H1 (cell line): ENCODE results near the gene FLNC. TPM values are rescaled to one million over a fixed set of nuclear protein-coding genes. Genes with fewer than 3 reads are reported as not detected.

ENCODE experiments used
- CTCF ChIA-PET: fragments of 300-600 bp; sonication (Branson Sonifier 250); formaldehyde crosslinking; loops from one replicate; lab custom pipeline; 2021; ENCODE audit not compliant: partially characterized antibody; lab: Charles Lee
- POLR2A ChIA-PET: fragments of 300-600 bp; sonication (Branson Sonifier 250); formaldehyde crosslinking; loops from one replicate; lab custom pipeline; 2021; ENCODE audit warnings: inconsistent platforms; ENCODE audit not compliant: partially characterized antibody; lab: Charles Lee
- DNase-seq, 2 experiments: peaks; one replicate each; pipeline versions ENCODE4 v3.0.0 to v3.0.0-alpha.2; 2010 to 2022; ENCODE audit warnings: low spot score in 2 of 2, low read depth in 1 of 2, mixed read lengths in 1 of 2
- FAIRE-seq: peaks from 2 replicates; lab custom pipeline; 2011; peaks lifted over from hg19 to GRCh38; lab: Jason Lieb, UNC
- H2AFZ ChIP-seq: 2 replicates; pipeline ENCODE4 v1.8.1; 2012; ENCODE audit warnings: low read length, inconsistent platforms
- H2AK5ac ChIP-seq: 2 replicates; pipeline ENCODE4 v1.6.1; 2013; ENCODE audit warnings: low read depth, low read length
- H2BK120ac ChIP-seq: replicated peaks from 2 replicates; pipeline ENCODE3; 2013; ENCODE audit warnings: low read depth, low read length, inconsistent platforms
- H2BK12ac ChIP-seq: 2 replicates; pipeline ENCODE4 v1.6.1; 2013; ENCODE audit warnings: low read depth, low read length
- H2BK15ac ChIP-seq: 2 replicates; pipeline ENCODE4 v1.6.1; 2013; ENCODE audit warnings: low read length
- H2BK20ac ChIP-seq: 2 replicates; pipeline ENCODE4 v1.6.1; 2013; ENCODE audit warnings: low read length
- H2BK5ac ChIP-seq: 2 replicates; pipeline ENCODE4 v1.6.1; 2013; ENCODE audit warnings: low read depth, low read length
- H3K14ac ChIP-seq: 2 replicates; pipeline ENCODE4 v1.6.1; 2013; ENCODE audit warnings: inconsistent platforms; ENCODE audit not compliant: insufficient read length
- H3K18ac ChIP-seq: 2 replicates; pipeline ENCODE4 v1.6.1; 2013; ENCODE audit warnings: low read length; ENCODE audit errors: extremely low read depth
- H3K23ac ChIP-seq: 2 replicates; pipeline ENCODE4 v1.6.1; 2013; ENCODE audit warnings: inconsistent platforms; ENCODE audit not compliant: insufficient read length
- H3K23me2 ChIP-seq: 2 replicates; pipeline ENCODE4 v1.6.1; 2013; ENCODE audit warnings: low read depth, low read length
- H3K27ac ChIP-seq: 2 replicates; pipeline ENCODE4 v1.6.1; 2011; ENCODE audit warnings: low read depth, low read length, inconsistent platforms
- H3K27me3 ChIP-seq, 4 experiments: replicated peaks in 1 of 4; 1 replicate in 1 of 4; 2 replicates in 3 of 4; pipeline versions ENCODE4 v1.6.1 to v1.8.1; 2011 to 2013; ENCODE audit warnings: low read length in 3 of 4, mild to moderate bottlenecking in 3 of 4, inconsistent platforms in 2 of 4, mixed read lengths in 2 of 4, moderate library complexity in 1 of 4; ENCODE audit not compliant: control insufficient read depth in 3 of 4, insufficient read depth in 3 of 4; ENCODE audit errors: extremely low read depth in 1 of 4
- H3K36me3 ChIP-seq, 4 experiments: 2 replicates each; pipeline versions ENCODE4 v1.6.1 to v1.8.1; 2011 to 2013; ENCODE audit warnings: mild to moderate bottlenecking in 4 of 4, low read length in 3 of 4, moderate library complexity in 2 of 4, control low read depth in 1 of 4, inconsistent platforms in 1 of 4; ENCODE audit not compliant: insufficient read depth in 4 of 4, control insufficient read depth in 2 of 4
- H3K4ac ChIP-seq: replicated peaks from 2 replicates; pipeline ENCODE3; 2013; ENCODE audit warnings: low read length, low read depth, mixed read lengths, inconsistent platforms; ENCODE audit not compliant: insufficient read length
- H3K4me1 ChIP-seq, 4 experiments: replicated peaks in 1 of 4; 1 replicate in 1 of 4; 2 replicates in 3 of 4; pipeline versions ENCODE4 v1.6.1 to v1.8.1; 2011 to 2013; ENCODE audit warnings: low read length in 3 of 4, inconsistent platforms in 2 of 4, mixed read lengths in 1 of 4; ENCODE audit not compliant: insufficient read depth in 4 of 4, control insufficient read depth in 3 of 4
- H3K4me2 ChIP-seq, 2 experiments: 2 replicates each; pipeline versions ENCODE4 v1.6.1 to v1.8.1; 2011 to 2013; ENCODE audit warnings: low read depth in 2 of 2, low read length in 2 of 2, control low read depth in 1 of 2, inconsistent platforms in 1 of 2, mild to moderate bottlenecking in 1 of 2; ENCODE audit not compliant: insufficient read depth in 1 of 2
- H3K4me3 ChIP-seq, 4 experiments: fragments of 200-600, 300-600 bp in 1 of 4; sonication (generic), shearing (Covaris generic), sonication (Bioruptor Twin) in 1 of 4; 2 replicates each; pipeline versions ENCODE4 v1.5.1 to v1.8.1; 2011 to 2016; ENCODE audit warnings: low read length in 4 of 4, low read depth in 3 of 4, control low read depth in 2 of 4, inconsistent platforms in 2 of 4, mild to moderate bottlenecking in 2 of 4, mixed read lengths in 1 of 4, moderate library complexity in 1 of 4; ENCODE audit not compliant: insufficient read depth in 2 of 4; ENCODE audit errors: extremely low read depth in 1 of 4
- H3K56ac ChIP-seq: replicated peaks from 2 replicates; pipeline ENCODE3; 2013; ENCODE audit warnings: low read depth, mild to moderate bottlenecking, mixed read lengths, low read length, inconsistent platforms; ENCODE audit not compliant: insufficient read length
- H3K79me1 ChIP-seq: 2 replicates; pipeline ENCODE4 v1.6.1; 2013; ENCODE audit warnings: low read depth, low read length, control low read depth
- H3K79me2 ChIP-seq, 2 experiments: 2 replicates each; pipeline versions ENCODE4 v1.6.1 to v1.8.1; 2012 to 2013; ENCODE audit warnings: low read length in 2 of 2, mild to moderate bottlenecking in 2 of 2, inconsistent platforms in 1 of 2; ENCODE audit not compliant: insufficient read depth in 2 of 2, control insufficient read depth in 1 of 2
- H3K9ac ChIP-seq, 4 experiments: replicated peaks in 1 of 4; 1 replicate in 1 of 4; 2 replicates in 3 of 4; pipeline versions ENCODE4 v1.6.1 to v1.8.1; 2011 to 2013; ENCODE audit warnings: low read depth in 3 of 4, low read length in 3 of 4, control low read depth in 2 of 4, mild to moderate bottlenecking in 2 of 4, moderate library complexity in 2 of 4, inconsistent platforms in 1 of 4; ENCODE audit errors: extremely low read depth in 1 of 4
- H3K9me3 ChIP-seq, 2 experiments: 2 replicates each; pipeline versions ENCODE4 v1.6.1 to v1.8.1; 2012 to 2013; ENCODE audit warnings: mild to moderate bottlenecking in 2 of 2, moderate library complexity in 2 of 2, control low read depth in 1 of 2, inconsistent platforms in 1 of 2, low read depth in 1 of 2, low read length in 1 of 2, mixed read lengths in 1 of 2; ENCODE audit not compliant: insufficient read depth in 2 of 2
- H4K20me1 ChIP-seq, 2 experiments: replicated peaks in 1 of 2; 2 replicates each; pipeline versions ENCODE3 to v1.8.1; 2011 to 2013; ENCODE audit warnings: inconsistent platforms in 2 of 2, low read length in 2 of 2, mild to moderate bottlenecking in 1 of 2; ENCODE audit not compliant: insufficient read depth in 2 of 2, control insufficient read depth in 1 of 2
- H4K5ac ChIP-seq: 2 replicates; pipeline ENCODE4 v1.6.1; 2013; ENCODE audit warnings: low read length, low read depth, mixed read lengths, inconsistent platforms; ENCODE audit not compliant: insufficient read length
- H4K8ac ChIP-seq: 2 replicates; pipeline ENCODE4 v1.8.0; 2013; ENCODE audit warnings: mild to moderate bottlenecking, moderate library complexity, low read length, inconsistent platforms; ENCODE audit not compliant: insufficient read depth; ENCODE audit errors: extremely low read depth
- H4K91ac ChIP-seq: replicated peaks from 2 replicates; pipeline ENCODE3; 2013; ENCODE audit warnings: low read length, mixed read lengths, inconsistent platforms; ENCODE audit not compliant: insufficient read length
- BRCA1 ChIP-seq: IDR thresholded peaks from 2 replicates; pipeline ENCODE4 v1.6.1; 2012; ENCODE audit warnings: low read depth, low read length, improper control_type of control experiment
- CBX5 ChIP-seq: fragments of 300-800, 300-1000 bp; sonication (generic); IDR thresholded peaks from 2 replicates; pipeline ENCODE4 v1.7.1; 2016; ENCODE audit warnings: antibody characterized with exemption, low read length, low read depth
- CBX8 ChIP-seq: fragments of 300-800, 300-1000 bp; sonication (generic); IDR thresholded peaks from 2 replicates; pipeline ENCODE4 v1.7.1; 2016; ENCODE audit warnings: low read depth, low read length, borderline replicate concordance
- CEBPB ChIP-seq: IDR thresholded peaks from 2 replicates; pipeline ENCODE4 v1.6.1; 2012; ENCODE audit warnings: low read depth, low read length
- CHD2 ChIP-seq: IDR thresholded peaks from 2 replicates; pipeline ENCODE4 v1.6.1; 2012; ENCODE audit warnings: low read length, improper control_type of control experiment
- CTCF ChIP-seq, 3 experiments: IDR thresholded peaks; 1 replicate in 2 of 3; 2 replicates in 1 of 3; pipeline versions ENCODE4 v1.5.1 to v1.6.1; 2011; ENCODE audit warnings: low read length in 3 of 3, mild to moderate bottlenecking in 3 of 3, inconsistent platforms in 2 of 3, low read depth in 1 of 3, moderate library complexity in 1 of 3; ENCODE audit not compliant: insufficient read depth in 1 of 3; ENCODE audit errors: control extremely low read depth in 1 of 3
- JUND ChIP-seq: IDR thresholded peaks from 2 replicates; pipeline ENCODE4 v1.6.1; 2011; ENCODE audit warnings: mild to moderate bottlenecking, improper control_type of control experiment, low read length
- KDM1A ChIP-seq: fragments of 200-600, 300-600 bp; sonication (generic); IDR thresholded peaks from 2 replicates; pipeline ENCODE4 v1.7.1; 2016; ENCODE audit warnings: mild to moderate bottlenecking, low read length, borderline replicate concordance
- MAFK ChIP-seq: IDR thresholded peaks from 2 replicates; pipeline ENCODE4 v1.6.1; 2012; ENCODE audit warnings: low read depth, mild to moderate bottlenecking, improper control_type of control experiment, low read length
- RFX5 ChIP-seq: IDR thresholded peaks from 2 replicates; pipeline ENCODE4 v1.6.1; 2011; ENCODE audit warnings: low read depth, low read length, improper control_type of control experiment, borderline replicate concordance
- SAP30 ChIP-seq: fragments of 300-600 bp; sonication (generic); IDR thresholded peaks from 2 replicates; pipeline ENCODE4 v1.7.1; 2012; ENCODE audit warnings: low read length, moderate library complexity, mild to moderate bottlenecking, inconsistent platforms; ENCODE audit not compliant: insufficient read depth, insufficient replicate concordance
- SIN3A ChIP-seq, 2 experiments: IDR thresholded peaks in 1 of 2; conservative IDR thresholded peaks in 1 of 2; 2 replicates each; pipeline ENCODE4 v1.6.1; 2011 to 2012; ENCODE audit warnings: low read length in 2 of 2, improper control_type of control experiment in 1 of 2, low read depth in 1 of 2, mild to moderate bottlenecking in 1 of 2
- WGBS, 2 experiments: shearing (Covaris generic) in 1 of 2; methylation state at CpG; one replicate each; pipeline versions ENCODE4 v1.1.6 to v1.1.7; 2013 to 2015; ENCODE audit warnings: low lambda C conversion rate in 2 of 2, mixed read lengths in 2 of 2, inconsistent platforms in 1 of 2, low coverage in 1 of 2, missing lambda C conversion rate in 1 of 2; ENCODE audit not compliant: insufficient replicate concordance in 2 of 2, insufficient coverage in 1 of 2, insufficient read length in 1 of 2; ENCODE audit errors: extremely low coverage in 1 of 2, missing lambda C conversion rate in 1 of 2; 5-methylcytosine and 5-hydroxymethylcytosine counted together
- polyA plus RNA-seq, 7 experiments: library from polyadenylated mRNA; depleted of rRNA in 3 of 7; stranded (reverse) in 5 of 7; unstranded in 2 of 7; fragments of >200 nt in 5 of 7; fragments of 200-250 nt in 2 of 7; gene quantifications; 1 replicate in 5 of 7; 2 replicates in 1 of 7; 4 replicates in 1 of 7; pipeline versions ENCODE4 v1.2.1 to v1.2.3, GENCODE V29; 2011 to 2013; ENCODE audit warnings: missing spikeins in 2 of 7, mixed read lengths in 2 of 7
- total RNA-seq: library from RNA; stranded (reverse); fragmentation: NEBNext Ultra II Directional; extraction: Animal tissue kit (Norgen Biotek cat#: 25700); gene quantifications from 2 replicates; pipeline ENCODE4 v1.2.1, GENCODE V29; 2021

Gene FLNC
- total and polyA plus RNA-seq, 2 of the 8 experiments (the other 6 are each of a cell fraction or from before 2014, with no cell fraction given): 1.9 to 10.7 TPM

- H3K4me1 ChIP-seq: peaks cover 0 to 25% (median 13%) of the 10 kb centered on the region in 4 experiments; a peak in 6 of 7 replicates
- WGBS, 2 experiments: 91% methylated on average over 12 of the region's 12 CpGs; no CpG with 5 or more reads in 1 of the 2 experiments
- TF ChIP-seq CHD2 (no peak), BRCA1 (no peak), SIN3A (conservative IDR thresholded peaks at IDR 0.05 in 1 of 2, IDR thresholded peaks at IDR 0.05 in 1 of 2; ENCODE audit: low read depth in 1 of 2, low read length in 2 of 2) (no peak), CTCF (IDR thresholded peaks at IDR 0.05; ENCODE audit: control extremely low read depth in 1 of 3, insufficient read depth in 1 of 3, low read depth in 1 of 3, low read length in 3 of 3) (no peak), MAFK (no peak), CBX8 (no peak), SAP30 (no peak), KDM1A (no peak), JUND (no peak), RFX5 (no peak), CBX5 (no peak), CEBPB (no peak)
Observed at GRCh38 chr7:128865303-128865702, 35.1 kb downstream of the FLNC start.

More at GRCh38 chr7:128865303-128865702, 35.1 kb downstream of the FLNC start:
- DNase-seq (no peak), FAIRE-seq (no peak)
- H3K9me3 ChIP-seq: no peaks in the 10 kb centered on the region
- H3K18ac ChIP-seq: no peak overlapping the region
- H2BK12ac ChIP-seq: no peak overlapping the region
- H3K23me2 ChIP-seq: peaks cover 18% of the 10 kb centered on the region
- H3K79me1 ChIP-seq: no peaks in the 10 kb centered on the region
- peaks cover 3 to 20% of the 10 kb centered on the region in 2 experiments for H4K20me1 ChIP-seq
- H3K56ac ChIP-seq: no peak overlapping the region
- no peak overlapping the region for H2BK15ac ChIP-seq
- H3K4me3 ChIP-seq: no peak overlapping the region
- H3K4me2 ChIP-seq: no peak overlapping the region
- H3K9ac ChIP-seq: no peak overlapping the region
- no peak overlapping the region for H2AK5ac ChIP-seq
- H3K79me2 ChIP-seq: no peaks in the 10 kb centered on the region
- H2AFZ ChIP-seq: no peak overlapping the region
- H3K14ac ChIP-seq: no peak overlapping the region
- ChIA-PET CTCF (interaction anchor here (2.0 to 10.2 kb wide), 5 partner anchors 8 to 82 kb away, joined by 5 to 189 read pairs (median 68); no protein-coding TSS in a partner anchor), POLR2A (no interaction called here)
- H3K23ac ChIP-seq: no peak overlapping the region
- no peak overlapping the region for H2BK120ac ChIP-seq
- H3K36me3 ChIP-seq: no peaks in the 10 kb centered on the region
- H4K8ac ChIP-seq: no peak overlapping the region
- no peak overlapping the region for H3K4ac ChIP-seq
- H2BK20ac ChIP-seq: no peak overlapping the region
- H4K91ac ChIP-seq: no peak overlapping the region
- H3K27me3 ChIP-seq: peaks cover 3 to 27% (median 23%) of the 10 kb centered on the region in 4 experiments
- no peak overlapping the region for H4K5ac ChIP-seq
- no peak overlapping the region for H3K27ac ChIP-seq
- no peak overlapping the region for H2BK5ac ChIP-seq
